Measurements from ENCODE around the gene GATAD2A.

Gene GATAD2A

GRCh38 chr19:19445288-19445687 lies 39.8 kb downstream of the GATAD2A start:
- H3K4me3 Mint-ChIP-seq = no peak overlapping the region
- no peak for TF ChIP-seq CTCF (IDR thresholded peaks at IDR 0.05; ENCODE audit: unreplicated experiment in 3 of 3)
- peaks cover 3% of the 10 kb centered on the region for H3K36me3 Mint-ChIP-seq (ENCODE audit: low read depth)
- H3K9me3 Mint-ChIP-seq = no peaks in the 10 kb centered on the region
- H3K4me1 Mint-ChIP-seq = peaks cover 30% of the 10 kb centered on the region
- H3K27me3 Mint-ChIP-seq (ENCODE audit: low read depth) = no peaks in the 10 kb centered on the region
- H3K27ac Mint-ChIP-seq = peak overlapping the region in 1 of 3 experiments; percentile 58

- no peaks in the 10 kb centered on the region for H3K9me3 Mint-ChIP-seq
- H3K4me1 Mint-ChIP-seq = peaks cover 30% of the 10 kb centered on the region
- peaks cover 3% of the 10 kb centered on the region for H3K36me3 Mint-ChIP-seq (ENCODE audit: low read depth)
- H3K4me3 Mint-ChIP-seq = no peak overlapping the region
- H3K27me3 Mint-ChIP-seq (ENCODE audit: low read depth) = no peaks in the 10 kb centered on the region
- no peak for TF ChIP-seq CTCF (IDR thresholded peaks at IDR 0.05; ENCODE audit: unreplicated experiment in 3 of 3)
- H3K27ac Mint-ChIP-seq = peak overlapping the region in 1 of 3 experiments; percentile 59
Observed at GRCh38 chr19:19445911-19446361, 40.5 kb downstream of the GATAD2A start.

- TF ChIP-seq CTCF (IDR thresholded peaks at IDR 0.05; ENCODE audit: unreplicated experiment in 3 of 3) = no peak
- no peaks in the 10 kb centered on the region for H3K9me3 Mint-ChIP-seq
- H3K4me3 Mint-ChIP-seq = no peak overlapping the region
- peaks cover 3% of the 10 kb centered on the region for H3K36me3 Mint-ChIP-seq (ENCODE audit: low read depth)
- peaks cover 37% of the 10 kb centered on the region for H3K4me1 Mint-ChIP-seq
- H3K27me3 Mint-ChIP-seq (ENCODE audit: low read depth) = no peaks in the 10 kb centered on the region
- H3K27ac Mint-ChIP-seq = peak overlapping the region in 2 of 3 experiments; percentile 59 to 68
Observed at GRCh38 chr19:19446655-19447437, 41.4 kb downstream of the GATAD2A start.

GRCh38 chr19:19447536-19448237 lies 42.2 kb downstream of the GATAD2A start:
- Mint-ChIP-seq H3K9me3 (no peaks in the 10 kb centered on the region), H3K4me1 (peaks cover 45% of the 10 kb centered on the region), H3K36me3 (ENCODE audit: low read depth) (peaks cover 3% of the 10 kb centered on the region), H3K27me3 (ENCODE audit: low read depth) (no peaks in the 10 kb centered on the region), H3K27ac (peak overlapping the region in 2 of 3 experiments; percentile 59 to 68), H3K4me3 (no peak overlapping the region)
- TF ChIP-seq CTCF (IDR thresholded peaks at IDR 0.05; ENCODE audit: unreplicated experiment in 3 of 3) = no peak

GRCh38 chr19:19448238-19448544 lies 42.7 kb downstream of the GATAD2A start:
- no peaks in the 10 kb centered on the region for H3K9me3 Mint-ChIP-seq
- no peak for TF ChIP-seq CTCF (IDR thresholded peaks at IDR 0.05; ENCODE audit: unreplicated experiment in 3 of 3)
- H3K4me1 Mint-ChIP-seq = peaks cover 49% of the 10 kb centered on the region
- H3K27ac Mint-ChIP-seq = no peak overlapping the region
- peaks cover 3% of the 10 kb centered on the region for H3K36me3 Mint-ChIP-seq (ENCODE audit: low read depth)
- no peaks in the 10 kb centered on the region for H3K27me3 Mint-ChIP-seq (ENCODE audit: low read depth)
- no peak overlapping the region for H3K4me3 Mint-ChIP-seq
